Suprapubic skin (tissue), 4 donors: ENCODE results near the gene C12orf43. TPM values are rescaled to one million over a fixed set of nuclear protein-coding genes. Genes with fewer than 3 reads are reported as not detected.

Experiments
- DNase-seq, 2 donors: peaks; one replicate each; pipeline ENCODE4 v3.0.0-alpha.2; 2019; ENCODE audit warnings: low spot score in 2 of 2
- H3K27ac ChIP-seq: fragments of 200-600 bp; sonication (generic); one replicate; pipeline ENCODE4 v1.5.1; 2019
- H3K27me3 ChIP-seq: fragments of 200-600 bp; sonication (generic); one replicate; pipeline ENCODE4 v1.5.1; 2019
- H3K36me3 ChIP-seq: fragments of 200-600 bp; sonication (generic); one replicate; pipeline ENCODE4 v1.5.1; 2019
- H3K4me1 ChIP-seq: fragments of 200-600 bp; sonication (generic); one replicate; pipeline ENCODE4 v1.5.1; 2019
- H3K4me3 ChIP-seq: fragments of 200-600 bp; sonication (generic); one replicate; pipeline ENCODE4 v1.5.1; 2019; ENCODE audit warnings: mild to moderate bottlenecking
- H3K9me3 ChIP-seq: fragments of 200-600 bp; sonication (generic); one replicate; pipeline ENCODE4 v1.5.1; 2019
- EP300 ChIP-seq: sonication (generic); formaldehyde crosslinking; IDR thresholded peaks from one replicate; pipeline ENCODE4 v1.6.1; 2017; ENCODE audit warnings: antibody characterized with exemption
- POLR2A ChIP-seq, 2 donors: fragments of 450-650 bp; IDR thresholded peaks; one replicate each; pipeline ENCODE4 v1.6.1; 2017; ENCODE audit warnings: antibody characterized with exemption in 2 of 2, mild to moderate bottlenecking in 2 of 2, moderate library complexity in 2 of 2
- POLR2AphosphoS5 ChIP-seq, 3 donors: sonication (generic); formaldehyde crosslinking; IDR thresholded peaks; one replicate each; pipeline ENCODE4 v1.6.1; 2017; ENCODE audit warnings: antibody characterized with exemption in 3 of 3
- WGBS: methylation state at CpG from one replicate; pipeline ENCODE4 v1.1.5; 2018; 5-methylcytosine and 5-hydroxymethylcytosine counted together
- total RNA-seq, 4 donors: library from RNA; depleted of rRNA; stranded (reverse); fragments of >200 nt; gene quantifications; one replicate each; pipeline ENCODE4 v1.1.0, GENCODE V29; 2016
- TF ChIP-seq, protein P1 (sequence below), 2 donors: fragments of 200-600 bp in 1 of 2; fragments of 450-650 bp in 1 of 2; sonication (generic) in 1 of 2; IDR thresholded peaks; one replicate each; pipeline ENCODE4 v1.5.1; 2016 to 2019; ENCODE audit warnings: antibody characterized with exemption in 2 of 2, mild to moderate bottlenecking in 1 of 2, moderate library complexity in 1 of 2

The C12orf43 gene
- total RNA-seq, 4 donors from 2014 or later, result 5.4 to 14.8 (median 7.1) TPM

DNA sequence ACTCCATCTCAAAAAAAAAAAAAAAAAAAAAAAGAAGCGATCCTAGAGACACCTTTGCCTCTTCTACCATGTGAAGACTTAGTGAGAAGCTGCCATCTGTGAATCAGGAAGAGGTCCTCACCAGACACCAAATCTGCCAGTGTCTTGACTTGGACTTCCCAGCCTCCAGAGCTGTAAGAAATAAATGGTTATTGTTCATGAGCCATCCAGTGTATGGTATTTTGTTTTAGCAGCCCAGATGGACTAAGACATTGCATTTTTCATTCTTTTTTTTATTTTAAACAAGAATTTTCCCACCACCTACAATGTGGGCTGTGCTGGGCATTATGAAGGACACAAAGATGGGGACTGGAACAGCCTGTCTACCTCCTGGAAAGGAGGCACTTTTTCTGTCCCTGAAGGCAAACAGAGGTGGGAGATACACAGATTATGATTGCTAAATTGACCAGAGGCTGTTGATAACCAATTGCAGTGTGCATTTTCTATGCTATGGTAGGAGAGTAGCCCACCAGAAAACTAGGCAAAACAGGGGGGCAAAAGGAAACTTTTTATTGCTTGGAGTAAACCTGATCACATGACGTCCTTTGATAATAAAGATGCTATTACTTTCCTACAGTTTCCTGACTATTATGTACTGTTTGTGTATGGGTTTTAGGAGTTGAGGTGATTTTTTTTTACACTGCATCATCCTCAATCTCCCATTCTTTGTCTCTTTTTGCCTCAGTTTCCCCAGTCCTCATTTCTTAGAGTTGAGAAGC is 2.8 kb upstream of the C12orf43 start:
- TF ChIP-seq POLR2A (IDR thresholded peaks at IDR 0.05) (no peak), POLR2AphosphoS5 (IDR thresholded peaks at IDR 0.05) (no peak), EP300 (no peak)
- TF ChIP-seq, protein P1, sequence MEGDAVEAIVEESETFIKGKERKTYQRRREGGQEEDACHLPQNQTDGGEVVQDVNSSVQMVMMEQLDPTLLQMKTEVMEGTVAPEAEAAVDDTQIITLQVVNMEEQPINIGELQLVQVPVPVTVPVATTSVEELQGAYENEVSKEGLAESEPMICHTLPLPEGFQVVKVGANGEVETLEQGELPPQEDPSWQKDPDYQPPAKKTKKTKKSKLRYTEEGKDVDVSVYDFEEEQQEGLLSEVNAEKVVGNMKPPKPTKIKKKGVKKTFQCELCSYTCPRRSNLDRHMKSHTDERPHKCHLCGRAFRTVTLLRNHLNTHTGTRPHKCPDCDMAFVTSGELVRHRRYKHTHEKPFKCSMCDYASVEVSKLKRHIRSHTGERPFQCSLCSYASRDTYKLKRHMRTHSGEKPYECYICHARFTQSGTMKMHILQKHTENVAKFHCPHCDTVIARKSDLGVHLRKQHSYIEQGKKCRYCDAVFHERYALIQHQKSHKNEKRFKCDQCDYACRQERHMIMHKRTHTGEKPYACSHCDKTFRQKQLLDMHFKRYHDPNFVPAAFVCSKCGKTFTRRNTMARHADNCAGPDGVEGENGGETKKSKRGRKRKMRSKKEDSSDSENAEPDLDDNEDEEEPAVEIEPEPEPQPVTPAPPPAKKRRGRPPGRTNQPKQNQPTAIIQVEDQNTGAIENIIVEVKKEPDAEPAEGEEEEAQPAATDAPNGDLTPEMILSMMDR (IDR thresholded peaks at IDR 0.05), result no peak
- H3K9me3 ChIP-seq, result no peaks in the 10 kb centered on the region
- WGBS, result 87% methylated on average over 2 of the region's 2 CpGs

DNA sequence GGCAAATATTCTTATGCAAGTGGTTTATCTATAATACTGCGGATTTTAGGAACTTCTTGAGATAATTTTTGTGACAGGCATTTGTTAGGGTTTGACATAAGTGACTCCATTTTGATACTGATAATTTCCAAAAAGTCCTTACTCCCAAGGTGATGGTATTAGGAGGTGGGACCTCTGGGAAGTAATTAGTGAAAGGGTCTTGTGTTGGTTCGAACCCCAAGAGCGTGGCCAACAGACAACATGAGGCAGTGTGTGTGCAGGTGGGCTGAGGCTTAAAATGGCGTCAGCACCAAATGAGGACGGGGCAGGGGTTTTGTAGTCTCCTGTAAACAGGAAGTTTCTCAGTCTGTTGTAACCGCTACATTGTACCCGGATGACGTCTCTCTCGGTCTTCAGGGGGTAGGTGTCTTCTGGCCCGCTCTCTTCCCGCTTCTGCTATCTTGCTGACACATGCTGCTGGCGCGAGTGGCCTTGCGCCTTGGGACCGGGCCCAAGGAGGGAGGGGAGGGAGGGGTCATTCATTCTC is 1.7 kb upstream of the C12orf43 start:
- Histone ChIP-seq H3K36me3 (peaks cover 2% of the 10 kb centered on the region), H3K27me3 (no peaks in the 10 kb centered on the region), H3K9me3 (no peaks in the 10 kb centered on the region), H3K4me1 (peaks cover 13% of the 10 kb centered on the region), H3K27ac (no peak overlapping the region), H3K4me3 (no peak overlapping the region)
- TF ChIP-seq EP300, result no peak
- TF ChIP-seq, protein P1 (IDR thresholded peaks at IDR 0.05), result no peak
- TF ChIP-seq POLR2AphosphoS5 (IDR thresholded peaks at IDR 0.05), result no peak
- no peak for TF ChIP-seq POLR2A (IDR thresholded peaks at IDR 0.05)
- 90% methylated on average over 15 of the region's 15 CpGs for WGBS
- DNase-seq, result no peak

More for the DNA sequence above, 2.8 kb upstream of the C12orf43 start:
- Histone ChIP-seq H3K27me3 (no peaks in the 10 kb centered on the region), H3K4me1 (peaks cover 13% of the 10 kb centered on the region), H3K27ac (no peak overlapping the region), H3K4me3 (no peak overlapping the region), H3K36me3 (no peaks in the 10 kb centered on the region)
- no peak for DNase-seq

DNA sequence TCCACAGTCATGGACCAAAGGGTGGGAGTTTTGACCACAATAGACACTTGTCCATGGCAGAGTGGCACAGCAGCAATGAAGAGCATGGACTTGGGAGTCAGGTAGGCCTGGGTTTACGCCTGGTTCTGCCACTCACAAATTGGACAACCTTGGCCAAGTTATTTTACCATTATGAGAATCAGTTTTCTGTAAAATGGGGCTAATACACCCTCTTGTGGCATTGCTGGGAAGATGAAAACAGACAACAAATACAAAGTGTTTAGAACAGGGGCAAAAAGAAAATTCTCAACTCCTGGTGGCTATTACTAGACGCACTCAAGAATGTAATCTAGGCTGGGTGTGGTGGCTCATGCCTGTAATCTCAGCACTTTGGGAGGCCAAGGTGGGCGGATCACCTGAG is 2.6 kb downstream of the C12orf43 start:
- no peak overlapping the region for H3K4me3 ChIP-seq
- H3K27ac ChIP-seq, result no peak overlapping the region
- 90% methylated on average over 3 of the region's 3 CpGs for WGBS
- DNase-seq, result no peak
- H3K36me3 ChIP-seq, result peaks cover 38% of the 10 kb centered on the region
- no peaks in the 10 kb centered on the region for H3K27me3 ChIP-seq
- peaks cover 13% of the 10 kb centered on the region for H3K4me1 ChIP-seq
- no peak for TF ChIP-seq POLR2A (IDR thresholded peaks at IDR 0.05)
- no peak for TF ChIP-seq POLR2AphosphoS5 (IDR thresholded peaks at IDR 0.05)
- no peak for TF ChIP-seq EP300
- TF ChIP-seq, protein P1 (IDR thresholded peaks at IDR 0.05), result no peak
- H3K9me3 ChIP-seq, result no peaks in the 10 kb centered on the region

DNA sequence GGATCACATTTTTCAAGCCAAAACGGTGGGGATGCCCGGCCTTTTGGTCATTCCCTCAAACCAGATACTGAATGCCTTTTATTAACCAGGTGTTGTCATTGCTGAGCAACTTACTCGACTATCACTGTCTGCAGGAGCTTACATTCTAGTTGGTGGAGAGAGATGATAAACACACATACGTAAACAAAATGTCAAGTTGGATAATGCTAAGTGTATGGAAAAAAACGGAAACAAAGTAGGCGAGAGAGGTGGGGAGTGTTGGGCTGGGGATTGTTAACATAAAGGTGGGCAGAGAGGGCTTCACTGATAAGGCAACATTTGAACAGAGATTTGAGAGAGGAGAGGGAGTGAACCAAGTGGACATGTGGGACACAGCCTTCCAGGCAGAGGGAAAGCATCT is 4.5 kb downstream of the C12orf43 start:
- H3K27ac ChIP-seq, result no peak overlapping the region
- no peaks in the 10 kb centered on the region for H3K27me3 ChIP-seq
- H3K36me3 ChIP-seq, result peaks cover 52% of the 10 kb centered on the region
- no peak for DNase-seq
- H3K4me1 ChIP-seq, result peaks cover 13% of the 10 kb centered on the region
- WGBS, result 89% methylated on average over 6 of the region's 6 CpGs
- TF ChIP-seq POLR2A (IDR thresholded peaks at IDR 0.05), result no peak
- TF ChIP-seq POLR2AphosphoS5 (IDR thresholded peaks at IDR 0.05), result no peak
- TF ChIP-seq, protein P1 (IDR thresholded peaks at IDR 0.05), result no peak
- no peak for TF ChIP-seq EP300
- H3K9me3 ChIP-seq, result no peaks in the 10 kb centered on the region
- no peak overlapping the region for H3K4me3 ChIP-seq

DNA sequence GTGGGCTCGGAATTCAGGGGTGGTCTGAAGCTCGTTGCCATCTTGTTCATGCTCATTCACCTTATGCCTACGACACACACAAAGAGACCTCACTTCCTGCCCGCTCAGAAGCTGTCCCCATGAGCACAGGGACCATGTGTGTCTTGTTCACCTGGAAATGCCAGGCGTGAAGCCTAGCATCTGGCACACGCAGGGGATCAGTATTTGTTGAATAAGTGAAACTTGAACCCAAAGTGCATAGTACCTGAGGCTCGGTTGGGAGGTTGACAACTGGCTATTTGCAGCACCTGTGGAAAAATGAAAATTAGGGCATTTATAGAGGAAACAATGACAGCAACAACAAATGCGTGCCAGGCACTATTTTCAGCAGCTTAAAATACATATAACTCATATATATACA is 5.4 kb downstream of the C12orf43 start:
- no peak for DNase-seq
- WGBS, result 94% methylated on average over 8 of the region's 8 CpGs
- peaks cover 52% of the 10 kb centered on the region for H3K36me3 ChIP-seq
- peaks cover 11% of the 10 kb centered on the region for H3K4me1 ChIP-seq
- TF ChIP-seq EP300 (no peak), POLR2A (IDR thresholded peaks at IDR 0.05) (no peak), POLR2AphosphoS5 (IDR thresholded peaks at IDR 0.05) (no peak)
- TF ChIP-seq, protein P1 (IDR thresholded peaks at IDR 0.05), result no peak
- no peak overlapping the region for H3K27ac ChIP-seq
- no peaks in the 10 kb centered on the region for H3K27me3 ChIP-seq
- no peak overlapping the region for H3K4me3 ChIP-seq
- H3K9me3 ChIP-seq, result no peaks in the 10 kb centered on the region
